Measurements from ENCODE around the gene PPP1R26.
"Not testable (repeated sequence)": the region's sequence is repeated elsewhere in the genome, so short reads cannot be mapped to it uniquely, and the experiment has no call there.

Gene PPP1R26

GRCh38 chr9:135503371-135504261 lies 24.0 kb downstream of the PPP1R26 start:
- peaks cover 25% of the 10 kb centered on the region for H3K36me3 Mint-ChIP-seq (ENCODE audit: low read depth)
- no peaks in the 10 kb centered on the region for H3K27me3 Mint-ChIP-seq
- no peak overlapping the region for H3K27ac Mint-ChIP-seq
- peaks cover 18% of the 10 kb centered on the region for H3K4me1 Mint-ChIP-seq (ENCODE audit: low read depth)
- H3K9me3 Mint-ChIP-seq = no peaks in the 10 kb centered on the region
- peak overlapping the region; percentile 39 for H3K4me3 Mint-ChIP-seq

- Mint-ChIP-seq H3K27me3 (no peaks in the 10 kb centered on the region), H3K4me1 (ENCODE audit: low read depth) (peaks cover 14% of the 10 kb centered on the region), H3K27ac (no peak overlapping the region), H3K9me3 (peaks cover 9% of the 10 kb centered on the region), H3K4me3 (no peak overlapping the region), H3K36me3 (ENCODE audit: low read depth) (peaks cover 25% of the 10 kb centered on the region)
These were observed 25.0 kb downstream of the PPP1R26 start for GRCh38 chr9:135504262-135505243.

GRCh38 chr9:135505406-135506187 lies 26.0 kb downstream of the PPP1R26 start:
- Mint-ChIP-seq H3K4me1 (ENCODE audit: low read depth) (peaks cover 14% of the 10 kb centered on the region), H3K4me3 (no peak overlapping the region), H3K9me3 (peaks cover 10% of the 10 kb centered on the region), H3K36me3 (ENCODE audit: low read depth) (peaks cover 25% of the 10 kb centered on the region), H3K27ac (no peak overlapping the region), H3K27me3 (no peaks in the 10 kb centered on the region)

- Mint-ChIP-seq H3K9me3 (peaks cover 10% of the 10 kb centered on the region), H3K4me3 (no peak overlapping the region), H3K27ac (no peak overlapping the region), H3K27me3 (no peaks in the 10 kb centered on the region), H3K36me3 (ENCODE audit: low read depth) (peaks cover 24% of the 10 kb centered on the region), H3K4me1 (ENCODE audit: low read depth) (peaks cover 21% of the 10 kb centered on the region)
These were observed 26.9 kb downstream of the PPP1R26 start for GRCh38 chr9:135506327-135507103.

- peaks cover 15% of the 10 kb centered on the region for H3K4me1 Mint-ChIP-seq (ENCODE audit: low read depth)
- H3K4me3 Mint-ChIP-seq = no peak overlapping the region
- no peak overlapping the region for H3K27ac Mint-ChIP-seq
- peaks cover 10% of the 10 kb centered on the region for H3K9me3 Mint-ChIP-seq
- no peaks in the 10 kb centered on the region for H3K27me3 Mint-ChIP-seq
- H3K36me3 Mint-ChIP-seq (ENCODE audit: low read depth) = peaks cover 19% of the 10 kb centered on the region
These were observed 27.8 kb downstream of the PPP1R26 start for GRCh38 chr9:135507104-135508035.

- Mint-ChIP-seq H3K4me1 (ENCODE audit: low read depth) (peaks cover 11% of the 10 kb centered on the region), H3K9me3 (peaks cover 10% of the 10 kb centered on the region), H3K4me3 (no peak overlapping the region), H3K27me3 (peaks cover 3% of the 10 kb centered on the region), H3K36me3 (ENCODE audit: low read depth) (peaks cover 15% of the 10 kb centered on the region), H3K27ac (no peak overlapping the region)
These were observed 28.7 kb downstream of the PPP1R26 start for GRCh38 chr9:135508211-135508820.

GRCh38 chr9:135509458-135509857 lies 29.9 kb downstream of the PPP1R26 start:
- peaks cover 3% of the 10 kb centered on the region for H3K27me3 Mint-ChIP-seq
- no peak overlapping the region for H3K27ac Mint-ChIP-seq
- H3K9me3 Mint-ChIP-seq = peaks cover 10% of the 10 kb centered on the region
- H3K4me3 Mint-ChIP-seq = no peak overlapping the region
- peaks cover 9% of the 10 kb centered on the region for H3K36me3 Mint-ChIP-seq (ENCODE audit: low read depth)
- H3K4me1 Mint-ChIP-seq (ENCODE audit: low read depth) = peaks cover 11% of the 10 kb centered on the region

GRCh38 chr9:135512241-135512603 lies 32.6 kb downstream of the PPP1R26 start:
- Mint-ChIP-seq H3K36me3 (ENCODE audit: low read depth) (no peaks in the 10 kb centered on the region), H3K27me3 (peaks cover 3% of the 10 kb centered on the region), H3K4me1 (ENCODE audit: low read depth) (peaks cover 15% of the 10 kb centered on the region), H3K9me3 (peaks cover 10% of the 10 kb centered on the region), H3K4me3 (no peak overlapping the region), H3K27ac (no peak overlapping the region)

- peaks cover 15% of the 10 kb centered on the region for H3K4me1 Mint-ChIP-seq (ENCODE audit: low read depth)
- peaks cover 10% of the 10 kb centered on the region for H3K9me3 Mint-ChIP-seq
- no peaks in the 10 kb centered on the region for H3K36me3 Mint-ChIP-seq (ENCODE audit: low read depth)
- H3K27ac Mint-ChIP-seq = no peak overlapping the region
- H3K27me3 Mint-ChIP-seq = peaks cover 7% of the 10 kb centered on the region
- H3K4me3 Mint-ChIP-seq = no peak overlapping the region
These were observed 33.3 kb downstream of the PPP1R26 start for GRCh38 chr9:135512904-135513303.

- H3K36me3 Mint-ChIP-seq (ENCODE audit: low read depth) = no peaks in the 10 kb centered on the region
- H3K27ac Mint-ChIP-seq = no peak overlapping the region
- H3K4me3 Mint-ChIP-seq = no peak overlapping the region
- peaks cover 11% of the 10 kb centered on the region for H3K27me3 Mint-ChIP-seq
- peaks cover 15% of the 10 kb centered on the region for H3K4me1 Mint-ChIP-seq (ENCODE audit: low read depth)
- peaks cover 10% of the 10 kb centered on the region for H3K9me3 Mint-ChIP-seq
These were observed 33.8 kb downstream of the PPP1R26 start for GRCh38 chr9:135513351-135513846.

GRCh38 chr9:135513906-135514305 lies 34.3 kb downstream of the PPP1R26 start:
- not testable (repeated sequence) for H3K36me3 Mint-ChIP-seq (ENCODE audit: low read depth); H3K27ac Mint-ChIP-seq; H3K9me3 Mint-ChIP-seq; H3K4me3 Mint-ChIP-seq
- Mint-ChIP-seq H3K27me3 (peaks cover 13% of the 10 kb centered on the region), H3K4me1 (ENCODE audit: low read depth) (peaks cover 15% of the 10 kb centered on the region)

GRCh38 chr9:135514342-135515082 lies 34.9 kb downstream of the PPP1R26 start:
- Mint-ChIP-seq H3K36me3 (ENCODE audit: low read depth) (no peaks in the 10 kb centered on the region), H3K27ac (no peak overlapping the region), H3K4me1 (ENCODE audit: low read depth) (peaks cover 15% of the 10 kb centered on the region), H3K9me3 (peaks cover 1% of the 10 kb centered on the region), H3K4me3 (no peak overlapping the region), H3K27me3 (peaks cover 14% of the 10 kb centered on the region)

All from stimulated activated naive CD8-positive, alpha-beta T cell treated with anti-CD3 and anti-CD28 coated beads, Interleukin-15, Interleukin-2, amounts not matched to agents 100 ng/mL and 50 ng/mL, for 24 hours (primary cell).